Central memory CD4-positive, alpha-beta T cell (primary cell): ENCODE data around the gene HECTD4.
"Not testable (repeated sequence)": the region's sequence is repeated elsewhere in the genome, so short reads cannot be mapped to it uniquely, and the experiment has no call there.

ENCODE experiments used
- DNase-seq: peaks from one replicate; pipeline ENCODE4 v3.0.0; 2022

HECTD4 gene

DNA sequence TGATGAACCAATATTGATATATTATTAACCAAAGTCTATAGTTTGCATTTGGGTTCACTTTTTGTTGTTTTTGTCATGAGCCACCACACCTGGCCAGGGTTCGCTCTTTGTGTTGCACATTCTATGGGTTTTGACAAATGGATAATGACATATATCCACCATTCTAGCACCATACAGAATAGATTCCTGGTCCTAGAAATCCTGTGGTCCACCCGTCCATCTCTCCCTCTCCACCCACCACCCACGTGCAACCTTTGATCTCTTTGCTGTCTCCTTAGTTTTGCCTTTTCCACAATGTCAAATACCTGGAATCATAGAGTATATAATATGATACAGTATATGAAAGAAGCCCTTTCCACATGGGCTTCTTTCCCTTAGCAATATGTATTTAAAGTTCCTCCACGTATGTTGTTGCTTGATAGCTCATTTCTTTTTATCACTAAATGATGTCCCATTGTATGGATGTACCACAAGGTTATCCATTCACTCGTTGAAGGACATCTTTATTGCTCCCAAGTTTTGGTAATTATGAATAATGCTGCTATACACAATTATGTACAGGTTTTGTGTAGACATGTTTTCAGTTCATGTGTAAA, 19.8 kb upstream of the HECTD4 start:
- DNase-seq, result no peak

DNA sequence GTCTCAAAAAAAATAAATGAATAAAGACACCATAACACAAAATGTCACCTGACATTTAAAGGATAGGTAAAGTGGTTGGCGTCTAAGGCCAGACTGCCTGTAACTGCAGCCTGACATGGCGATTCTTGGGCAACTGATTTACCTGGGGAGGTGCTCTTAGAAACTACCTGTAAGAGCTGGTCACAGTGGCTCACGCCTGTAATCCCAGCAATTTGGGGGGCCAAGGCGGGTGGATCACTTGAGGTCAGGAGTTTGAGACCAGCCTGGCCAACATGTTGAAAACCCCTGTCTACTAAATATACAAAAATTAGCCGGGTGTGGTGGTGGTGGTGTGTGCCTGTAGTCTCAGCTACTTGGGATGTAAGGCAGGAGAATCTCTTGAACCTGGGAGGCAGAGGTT, 18.8 kb upstream of the HECTD4 start:
- DNase-seq, result no peak

- DNase-seq, result no peak
These were observed 11.1 kb upstream of the HECTD4 start for GRCh38 chr12:112393328-112393727.

GRCh38 chr12:112389922-112390654, 7.9 kb upstream of the HECTD4 start:
- DNase-seq, result not testable (repeated sequence)

DNA sequence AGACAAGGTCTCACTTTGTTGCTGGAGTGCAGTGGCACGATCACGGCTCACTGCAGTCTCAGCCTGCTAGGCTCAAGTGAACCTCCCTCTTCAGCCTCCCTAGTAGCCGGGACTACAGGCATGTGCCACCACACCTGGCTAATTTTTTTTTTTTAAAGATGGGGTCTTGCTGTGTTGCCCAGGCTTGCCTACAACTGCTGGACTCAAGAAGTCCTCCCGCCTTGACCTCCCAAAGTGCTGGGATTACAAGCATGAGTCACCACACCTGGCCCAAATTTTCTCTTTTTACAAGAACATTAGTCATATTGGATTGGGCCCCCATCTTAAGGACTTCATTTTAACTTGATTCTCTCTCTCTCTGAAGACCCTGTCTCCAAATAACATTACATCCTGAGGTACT, 7.0 kb upstream of the HECTD4 start:
- no peak for DNase-seq

GRCh38 chr12:112386726-112387125, 4.5 kb upstream of the HECTD4 start:
- DNase-seq, result no peak

DNA sequence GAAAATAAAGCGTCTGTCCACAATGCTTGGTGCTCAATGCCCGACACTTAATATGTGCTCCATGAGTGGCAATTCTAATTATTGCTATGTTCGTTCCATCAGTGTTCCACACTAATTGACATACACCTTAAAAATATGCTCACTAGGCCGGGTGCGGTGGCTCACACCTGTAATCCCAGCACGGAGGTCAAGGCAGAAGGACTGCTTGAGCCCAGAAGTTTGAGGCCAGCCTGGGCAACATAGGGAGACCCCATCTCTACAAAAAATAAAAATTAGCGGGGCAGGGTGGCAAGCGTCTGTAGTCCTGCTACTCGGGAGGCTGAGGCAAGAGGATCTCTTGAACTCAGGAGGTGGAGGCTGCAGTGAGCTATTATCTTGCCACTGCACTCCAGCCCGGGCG, 635 bp upstream of the HECTD4 start:
- DNase-seq, result no peak

DNA sequence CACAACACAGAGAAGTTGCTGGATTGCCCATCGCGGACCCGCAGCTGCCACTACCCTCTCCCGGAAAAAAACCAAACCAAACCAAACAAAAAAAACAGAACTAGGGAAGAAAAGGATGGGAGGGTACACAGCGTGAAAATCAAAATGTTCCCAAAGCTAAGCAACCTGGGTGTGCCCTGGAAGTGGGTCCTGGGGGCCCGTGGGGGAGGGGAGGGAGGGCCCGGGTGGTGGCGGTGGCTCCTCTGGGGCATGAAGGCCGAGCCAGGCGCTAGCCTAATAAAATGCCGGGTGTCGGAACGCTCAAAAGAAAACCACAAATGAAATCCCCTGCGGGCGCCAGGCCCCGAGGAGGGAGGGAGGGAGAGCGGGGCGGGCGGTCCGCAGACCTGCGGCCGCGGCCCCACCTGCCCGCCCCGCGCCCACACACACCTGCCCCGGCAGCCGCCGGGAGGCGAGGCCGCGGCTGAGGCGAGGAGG, 787 bp downstream of the HECTD4 start:
- peak; percentile 32 for DNase-seq

GRCh38 chr12:112380663-112381405, 1.4 kb downstream of the HECTD4 start:
- no peak for DNase-seq

GRCh38 chr12:112375105-112375504, 7.1 kb downstream of the HECTD4 start:
- no peak for DNase-seq

- no peak for DNase-seq
These were observed 8.0 kb downstream of the HECTD4 start for GRCh38 chr12:112374166-112374740.

DNA sequence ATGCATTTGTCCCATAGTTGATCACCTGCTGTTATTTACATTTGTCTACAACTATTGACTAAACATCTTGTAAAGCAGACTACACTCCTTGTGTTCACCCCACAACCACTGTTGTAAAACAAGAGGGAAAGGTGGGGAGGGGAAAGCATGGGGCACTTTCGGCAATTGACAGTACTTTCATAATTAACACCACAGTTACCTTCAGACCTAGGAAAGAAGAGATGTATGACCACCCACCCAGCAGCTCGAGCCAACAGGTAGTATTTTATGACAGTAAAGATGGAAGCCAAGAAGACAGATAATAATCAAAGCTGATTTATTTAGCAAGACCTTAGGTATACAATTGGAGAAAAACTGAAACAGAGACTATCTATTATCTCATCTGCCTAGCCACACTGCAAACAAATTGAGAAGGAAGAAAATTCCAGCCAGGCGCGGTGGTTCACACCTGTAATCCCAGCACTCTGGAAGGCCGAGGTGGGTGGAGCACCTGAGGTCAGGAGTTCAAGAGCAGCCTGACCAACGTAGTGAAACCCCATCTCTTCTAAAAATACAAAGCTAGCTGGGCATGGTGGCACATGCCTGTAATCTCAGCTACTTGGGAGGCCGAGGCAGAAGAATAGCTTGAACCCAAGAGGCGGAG, 11.2 kb downstream of the HECTD4 start:
- DNase-seq, result no peak

DNA sequence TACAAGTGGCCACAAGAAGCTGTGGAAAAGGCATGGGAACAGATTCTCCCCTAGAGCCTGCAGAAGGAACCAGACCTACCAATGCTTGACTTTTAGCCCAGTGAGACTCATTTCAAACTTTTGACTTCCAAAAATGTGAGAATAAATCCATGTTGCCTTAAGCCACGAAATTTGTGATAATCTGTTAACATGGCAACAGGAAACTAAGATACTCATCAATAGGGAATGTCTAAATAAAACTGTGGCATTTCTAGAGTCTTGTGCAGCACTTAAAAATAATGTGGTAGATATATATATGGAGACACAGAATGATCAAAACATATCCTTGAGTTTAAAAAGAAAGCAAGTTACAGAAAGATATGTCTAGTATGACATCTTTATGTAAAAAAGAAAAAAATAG, 12.0 kb downstream of the HECTD4 start:
- no peak for DNase-seq

DNA sequence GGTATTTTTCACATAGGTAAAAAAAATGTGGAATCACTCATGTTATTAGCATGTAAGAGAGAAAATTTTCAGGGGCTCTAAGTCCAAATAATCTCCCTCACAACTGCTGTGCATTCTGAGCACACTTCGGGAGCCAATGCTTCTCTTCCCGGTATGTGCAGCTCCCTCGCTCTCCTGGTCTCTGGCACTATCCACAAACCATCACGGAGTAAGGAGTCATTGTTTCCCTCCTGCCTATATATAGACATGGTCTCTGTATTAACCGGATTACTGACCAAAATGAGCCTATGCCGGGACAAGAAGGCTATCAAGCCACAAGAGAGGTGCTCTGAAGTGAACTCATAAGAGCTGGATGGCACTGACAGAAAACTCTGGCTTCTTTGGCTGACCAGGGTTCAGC, 13.4 kb downstream of the HECTD4 start:
- DNase-seq, result no peak

DNA sequence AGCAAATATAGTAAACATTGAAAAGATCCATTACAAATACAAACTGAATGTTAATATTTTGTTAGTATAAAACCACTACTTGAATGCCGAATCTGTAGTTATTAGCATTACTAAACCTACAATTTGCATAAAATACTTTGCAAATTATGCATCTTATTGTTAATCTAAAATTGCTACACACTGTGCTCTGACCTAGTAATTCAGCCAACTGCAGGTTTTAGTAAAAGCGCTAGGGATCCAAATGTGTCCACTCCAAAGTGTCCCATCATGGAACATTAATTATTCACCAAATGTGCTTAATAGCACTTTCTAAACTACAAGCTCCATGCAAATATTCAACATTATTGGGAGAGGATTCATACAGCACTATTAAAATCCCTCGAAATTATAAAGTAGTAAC, 14.3 kb downstream of the HECTD4 start:
- no peak for DNase-seq

GRCh38 chr12:112362310-112362709, 19.9 kb downstream of the HECTD4 start:
- DNase-seq, result no peak

DNA sequence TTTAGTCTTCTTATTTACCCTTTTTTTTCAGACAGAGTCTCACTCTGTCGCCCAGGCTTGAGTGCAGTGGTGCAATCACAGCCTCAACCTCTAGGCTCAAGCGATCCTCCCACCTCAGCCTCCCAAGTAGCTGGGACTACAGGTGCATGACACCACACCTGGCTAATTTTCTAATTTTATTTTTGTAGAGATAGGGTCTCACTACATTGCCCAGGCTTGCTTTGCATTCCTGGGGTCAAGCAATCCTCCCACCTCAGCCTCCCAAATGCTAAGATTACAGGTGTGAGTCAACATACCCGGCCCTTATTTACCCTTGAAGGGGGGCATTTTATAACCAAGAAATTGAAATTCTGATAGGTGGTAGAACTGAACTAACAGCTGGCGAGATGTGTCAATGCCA, 21.0 kb downstream of the HECTD4 start:
- DNase-seq, result no peak

GRCh38 chr12:112359290-112359689, 22.9 kb downstream of the HECTD4 start:
- DNase-seq, result no peak

- DNase-seq, result no peak
These were observed 25.0 kb downstream of the HECTD4 start for GRCh38 chr12:112357214-112357613.

- DNase-seq, result no peak
These were observed 27.8 kb downstream of the HECTD4 start for GRCh38 chr12:112354399-112354798.

- no peak for DNase-seq
These were observed 28.8 kb downstream of the HECTD4 start for GRCh38 chr12:112353393-112353792.

GRCh38 chr12:112352921-112353320, 29.3 kb downstream of the HECTD4 start:
- no peak for DNase-seq
